Measurements from ENCODE around the gene RGL3. TPM values are rescaled to one million over a fixed set of nuclear protein-coding genes. Genes with fewer than 3 reads are reported as not detected.

Gene RGL3
- total RNA-seq, 1 experiment from 2014 or later = 22.6 TPM

DNA sequence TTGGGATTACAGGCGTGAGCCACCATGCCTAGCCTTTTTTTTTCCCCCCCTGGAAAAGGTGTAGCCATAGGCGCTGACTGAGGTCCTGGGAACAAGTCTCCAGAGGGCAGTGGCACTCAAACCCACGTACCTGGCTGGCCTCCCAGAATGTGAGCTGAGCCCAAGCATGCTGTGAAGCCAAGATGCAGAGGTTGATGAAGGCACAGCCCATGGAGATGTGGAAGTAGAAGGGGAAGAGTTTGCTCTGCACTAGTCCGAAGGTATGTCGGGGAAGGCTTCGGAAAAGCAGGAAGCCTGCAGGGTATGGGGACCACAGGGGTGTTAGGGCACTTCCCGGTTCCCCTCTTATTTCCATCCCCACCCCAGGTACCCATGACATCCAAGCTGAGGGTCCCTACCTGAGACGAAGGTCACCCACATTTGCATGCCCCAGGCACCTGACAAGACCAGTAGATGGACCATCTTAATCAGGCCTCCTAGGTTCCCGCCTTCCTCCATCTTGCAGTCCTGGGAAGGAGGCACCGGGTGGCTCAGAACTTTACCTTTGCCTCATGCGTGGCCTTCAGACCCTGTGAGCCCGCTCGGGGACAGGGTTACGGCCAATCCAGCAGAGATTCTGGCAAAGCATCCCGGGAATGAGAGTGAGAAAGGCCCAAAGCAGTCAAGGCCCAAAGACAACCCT is 73.9 kb downstream of the RGL3 start:
- in situ Hi-C loops (cut with HindIII; ENCODE audit: low pct_unique_long_range_greater_than_20kb, low sequenced_read_pairs) (no loop called here), intact Hi-C loops (cut with micrococcal nuclease; ENCODE audit: unreplicated experiment) (no loop called here)
- Histone ChIP-seq H3K27me3 (ENCODE audit: control insufficient read depth, insufficient read depth, low read length) (no peaks in the 10 kb centered on the region), H3K36me3 (ENCODE audit: control insufficient read depth, insufficient read depth, low read length) (no peaks in the 10 kb centered on the region), H3K4me3 (ENCODE audit: low read depth in 2 of 2, low read length in 2 of 2) (peak overlapping the region; percentile 58 to 78), H3K27ac (ENCODE audit: low read length) (peak overlapping the region; percentile 88), H3K9me3 (ENCODE audit: control insufficient read depth, insufficient read depth, low read depth, low read length) (no peaks in the 10 kb centered on the region), H3K4me1 (ENCODE audit: control insufficient read depth, insufficient read depth, low read length) (peaks cover 17% of the 10 kb centered on the region)
- ATAC-seq (no peak), DNase-seq (ENCODE audit: low read depth, low spot score) (no peak)
- ChIA-PET POLR2A (interaction anchor here (0.6 to 1.7 kb wide), 2 partner anchors 15 to 29 kb away, joined by 8 read pairs; partner anchors contain the start of gene SWSAP1), CTCF (interaction anchor here (0.6 to 1.0 kb wide), 2 partner anchors 8 to 102 kb away, joined by 5 to 6 read pairs; no protein-coding TSS in a partner anchor)
- no TSS peak for BruUV-seq (replicated peaks)
- no peak for TF ChIP-seq TCF7L2 (IDR thresholded peaks at IDR 0.05; ENCODE audit: low read depth, low read length)

Other genes with a start within 250 kb of the RGL3 start
- gene KANK2, start 221.8 kb downstream of the RGL3 start, total RNA-seq (2021; ENCODE audit: unreplicated experiment) = 121 TPM
- gene ANGPTL8, start 179.7 kb downstream of the RGL3 start, total RNA-seq (2021; ENCODE audit: unreplicated experiment) = not detected
- gene DOCK6, start 156.8 kb downstream of the RGL3 start, total RNA-seq (2021; ENCODE audit: unreplicated experiment) = 19.4 TPM
- not detected for gene TSPAN16, start 123.2 kb downstream of the RGL3 start, total RNA-seq (2021; ENCODE audit: unreplicated experiment)
- 46.6 TPM for gene RAB3D, start 79.7 kb downstream of the RGL3 start, total RNA-seq (2021; ENCODE audit: unreplicated experiment)
- 133 TPM for gene TMEM205, start 73.0 kb downstream of the RGL3 start, total RNA-seq (2021; ENCODE audit: unreplicated experiment)
- 46.6 TPM for gene CCDC159, start 72.8 kb downstream of the RGL3 start, total RNA-seq (2021; ENCODE audit: unreplicated experiment)
- 43.3 TPM for gene PLPPR2, start 63.9 kb downstream of the RGL3 start, total RNA-seq (2021; ENCODE audit: unreplicated experiment)
- 3.1 TPM for gene SWSAP1, start 44.6 kb downstream of the RGL3 start, total RNA-seq (2021; ENCODE audit: unreplicated experiment)
- 16.4 TPM for gene EPOR, start 35.0 kb downstream of the RGL3 start, total RNA-seq (2021; ENCODE audit: unreplicated experiment)
- gene ODAD3, start 15.8 kb upstream of the RGL3 start, total RNA-seq (2021; ENCODE audit: unreplicated experiment) = 1.9 TPM
- gene PRKCSH, start 16.3 kb upstream of the RGL3 start, total RNA-seq (2021; ENCODE audit: unreplicated experiment) = 399 TPM
- not detected for gene ELAVL3, start 61.7 kb upstream of the RGL3 start, total RNA-seq (2021; ENCODE audit: unreplicated experiment)
- 10.4 TPM for gene ZNF653, start 86.5 kb upstream of the RGL3 start, total RNA-seq (2021; ENCODE audit: unreplicated experiment)
- gene ECSIT, start 109.8 kb upstream of the RGL3 start, total RNA-seq (2021; ENCODE audit: unreplicated experiment) = 39.4 TPM
- gene CNN1, start 119.5 kb upstream of the RGL3 start, total RNA-seq (2021; ENCODE audit: unreplicated experiment) = 0.98 TPM
- gene ELOF1, start 139.9 kb upstream of the RGL3 start, total RNA-seq (2021; ENCODE audit: unreplicated experiment) = 62.2 TPM
- gene ACP5, start 158.3 kb upstream of the RGL3 start, total RNA-seq (2021; ENCODE audit: unreplicated experiment) = 0.85 TPM
- gene ZNF627, start 178.2 kb upstream of the RGL3 start, total RNA-seq (2021; ENCODE audit: unreplicated experiment) = 10.7 TPM